SK-N-MC (cell line): ENCODE results near the gene CCDC50.
A peak's percentile ranks its signal among the peaks of the same experiment; 100 is the strongest.

Experiments
- DNase-seq: peaks from one replicate; pipeline ENCODE4 v3.0.0-alpha.2; 2011; ENCODE audit warnings: low read depth, low spot score
- H3K27ac ChIP-seq: fragments of 200-600 bp; sonication (generic); 2 replicates; pipeline ENCODE4 v1.5.1; 2016; ENCODE audit warnings: mixed run types
- H3K36me3 ChIP-seq: fragments of 200-600 bp; sonication (generic); 2 replicates; pipeline ENCODE4 v1.6.1; 2017; ENCODE audit warnings: antibody characterized with exemption, low read length, mixed read lengths; ENCODE audit not compliant: insufficient read depth
- H3K4me3 ChIP-seq: fragments of 200-600 bp; sonication (generic); 2 replicates; pipeline ENCODE4 v1.5.1; 2016
- H3K9ac ChIP-seq: fragments of 200-600 bp; sonication (generic); 2 replicates; pipeline ENCODE4 v1.8.0; 2017; ENCODE audit warnings: mixed run types, mixed read lengths; ENCODE audit not compliant: insufficient read length
- H3K9me3 ChIP-seq: fragments of 200-600 bp; sonication (generic); 2 replicates; pipeline ENCODE4 v1.6.1; 2017; ENCODE audit warnings: low read depth, mild to moderate bottlenecking, antibody characterized with exemption, low read length, moderate library complexity, mixed read lengths
- EZH2 ChIP-seq: fragments of 200-600 bp; sonication (generic); IDR thresholded peaks from one replicate; pipeline ENCODE4 v1.6.1; 2017; ENCODE audit warnings: antibody characterized with exemption
- FOXP2 ChIP-seq: optimal IDR thresholded peaks from 2 replicates; pipeline ENCODE3; 2011; ENCODE audit warnings: mild to moderate bottlenecking, moderate library complexity; ENCODE audit not compliant: insufficient read depth; ENCODE audit errors: extremely low read length, control extremely low read depth
- POLR2AphosphoS5 ChIP-seq: IDR thresholded peaks from 2 replicates; pipeline ENCODE4 v1.6.1; 2012; ENCODE audit warnings: mild to moderate bottlenecking, low read depth, low read length, borderline replicate concordance

CCDC50 gene

DNA sequence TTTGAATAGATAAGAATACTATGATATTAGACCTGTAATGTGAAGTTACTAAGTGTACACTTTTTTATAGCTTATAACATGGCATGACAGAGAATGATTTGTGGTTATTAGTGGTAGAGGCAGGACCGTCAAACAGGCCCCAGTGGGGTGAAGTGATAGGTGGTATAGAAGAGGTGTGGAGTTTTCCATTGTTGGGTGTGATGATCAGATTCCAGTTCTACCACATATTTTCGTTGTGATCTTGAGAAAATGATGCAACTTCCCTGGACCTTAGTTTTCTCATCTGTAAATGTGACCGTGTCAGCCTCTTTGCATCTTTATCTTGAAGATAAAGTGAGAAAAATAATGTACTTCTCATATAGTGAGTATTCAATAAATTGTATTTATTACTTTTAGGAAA is 31.4 kb downstream of the CCDC50 start:
- TF ChIP-seq EZH2 (no peak), FOXP2 (no peak), POLR2AphosphoS5 (no peak)
- no peak overlapping the region for H3K9ac ChIP-seq
- no peak overlapping the region for H3K4me3 ChIP-seq
- peaks cover 47% of the 10 kb centered on the region for H3K36me3 ChIP-seq
- no peaks in the 10 kb centered on the region for H3K9me3 ChIP-seq
- DNase-seq: no peak
- H3K27ac ChIP-seq: no peak overlapping the region

GRCh38 chr3:191361456-191361855 is 32.3 kb downstream of the CCDC50 start:
- H3K36me3 ChIP-seq: peaks cover 51% of the 10 kb centered on the region
- no peak overlapping the region for H3K4me3 ChIP-seq
- no peaks in the 10 kb centered on the region for H3K9me3 ChIP-seq
- H3K27ac ChIP-seq: no peak overlapping the region
- H3K9ac ChIP-seq: no peak overlapping the region
- TF ChIP-seq POLR2AphosphoS5 (no peak), FOXP2 (no peak), EZH2 (no peak)
- DNase-seq: no peak

- TF ChIP-seq POLR2AphosphoS5: no peak
- TF ChIP-seq EZH2: no peak
- H3K9me3 ChIP-seq: no peaks in the 10 kb centered on the region
- DNase-seq: no peak
- H3K4me3 ChIP-seq: no peak overlapping the region
- peaks cover 51% of the 10 kb centered on the region for H3K36me3 ChIP-seq
- no peak overlapping the region for H3K27ac ChIP-seq
- H3K9ac ChIP-seq: no peak overlapping the region
Observed at GRCh38 chr3:191362037-191362436, 32.8 kb downstream of the CCDC50 start.

DNA sequence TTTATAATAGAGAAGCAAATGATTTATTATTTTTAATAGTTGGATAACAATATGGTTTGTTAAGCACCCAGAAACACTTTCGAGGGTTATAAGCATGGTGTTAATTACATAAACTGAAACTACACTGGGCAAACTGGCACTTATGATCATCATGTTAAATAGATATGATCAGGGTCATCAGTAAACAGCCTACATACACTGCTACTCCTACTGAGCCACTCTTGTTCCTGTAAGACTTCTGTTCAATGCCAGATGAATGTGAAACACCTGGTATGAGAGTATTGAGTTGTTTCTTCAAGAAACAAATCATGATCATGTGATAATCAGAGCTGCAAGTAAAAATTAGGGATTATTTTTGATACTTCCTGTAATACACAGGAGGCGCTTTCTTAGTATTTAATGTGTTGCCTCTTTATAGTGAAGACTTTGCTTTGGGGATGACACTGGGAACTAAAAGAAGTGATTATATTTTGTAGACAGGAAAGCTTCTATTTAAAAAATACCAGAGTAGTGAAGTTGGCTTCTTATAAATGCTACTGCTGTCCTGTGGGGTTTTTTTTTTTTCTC is 33.4 kb downstream of the CCDC50 start:
- no peak for DNase-seq
- Histone ChIP-seq H3K36me3 (peaks cover 56% of the 10 kb centered on the region), H3K9me3 (no peaks in the 10 kb centered on the region), H3K27ac (no peak overlapping the region), H3K9ac (no peak overlapping the region), H3K4me3 (no peak overlapping the region)
- TF ChIP-seq POLR2AphosphoS5 (no peak), EZH2 (no peak), FOXP2 (no peak)

DNA sequence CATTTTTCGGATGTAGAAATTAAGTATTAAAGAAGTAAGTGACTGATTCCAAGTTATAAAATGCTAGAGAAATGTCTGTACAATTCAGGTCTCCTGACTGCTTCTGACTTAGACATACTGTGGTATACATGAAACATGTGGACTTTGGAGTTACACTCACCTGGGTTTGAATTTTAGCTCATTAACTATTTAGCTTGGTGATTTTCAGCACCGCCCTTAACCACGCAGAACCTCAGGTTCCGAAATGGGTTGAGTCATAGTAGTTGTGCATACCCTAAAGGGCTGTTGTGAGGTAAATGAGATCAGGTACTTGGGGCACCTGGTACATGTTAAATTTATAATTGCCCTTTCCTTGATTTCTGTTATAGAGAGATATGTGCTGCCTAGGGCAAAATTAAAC is 34.0 kb downstream of the CCDC50 start:
- TF ChIP-seq POLR2AphosphoS5 (no peak), FOXP2 (no peak), EZH2 (no peak)
- Histone ChIP-seq H3K36me3 (peaks cover 52% of the 10 kb centered on the region), H3K27ac (no peak overlapping the region), H3K9me3 (no peaks in the 10 kb centered on the region), H3K9ac (no peak overlapping the region), H3K4me3 (no peak overlapping the region)
- no peak for DNase-seq

DNA sequence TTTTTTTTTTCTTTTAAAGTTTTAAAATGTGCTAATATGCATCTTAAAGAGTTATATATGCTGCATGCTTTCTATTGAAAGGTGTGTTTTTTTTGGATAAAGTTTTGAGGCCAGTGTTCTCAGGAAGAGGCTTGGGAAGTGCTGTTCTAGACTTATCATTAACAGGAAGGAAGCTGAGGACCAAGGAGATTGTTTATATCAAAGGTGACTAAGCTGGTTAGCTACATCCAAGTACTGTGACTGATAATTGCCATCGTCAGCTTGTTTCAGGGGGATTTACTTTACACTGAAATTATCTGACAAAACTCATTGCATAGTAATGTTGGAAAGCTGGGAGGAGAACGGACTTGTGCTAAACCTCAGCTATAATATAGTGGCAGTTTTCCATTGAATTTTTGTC is 37.5 kb downstream of the CCDC50 start:
- no peak for DNase-seq
- TF ChIP-seq EZH2: no peak
- TF ChIP-seq FOXP2: no peak
- no peak for TF ChIP-seq POLR2AphosphoS5
- H3K36me3 ChIP-seq: peaks cover 47% of the 10 kb centered on the region

DNA sequence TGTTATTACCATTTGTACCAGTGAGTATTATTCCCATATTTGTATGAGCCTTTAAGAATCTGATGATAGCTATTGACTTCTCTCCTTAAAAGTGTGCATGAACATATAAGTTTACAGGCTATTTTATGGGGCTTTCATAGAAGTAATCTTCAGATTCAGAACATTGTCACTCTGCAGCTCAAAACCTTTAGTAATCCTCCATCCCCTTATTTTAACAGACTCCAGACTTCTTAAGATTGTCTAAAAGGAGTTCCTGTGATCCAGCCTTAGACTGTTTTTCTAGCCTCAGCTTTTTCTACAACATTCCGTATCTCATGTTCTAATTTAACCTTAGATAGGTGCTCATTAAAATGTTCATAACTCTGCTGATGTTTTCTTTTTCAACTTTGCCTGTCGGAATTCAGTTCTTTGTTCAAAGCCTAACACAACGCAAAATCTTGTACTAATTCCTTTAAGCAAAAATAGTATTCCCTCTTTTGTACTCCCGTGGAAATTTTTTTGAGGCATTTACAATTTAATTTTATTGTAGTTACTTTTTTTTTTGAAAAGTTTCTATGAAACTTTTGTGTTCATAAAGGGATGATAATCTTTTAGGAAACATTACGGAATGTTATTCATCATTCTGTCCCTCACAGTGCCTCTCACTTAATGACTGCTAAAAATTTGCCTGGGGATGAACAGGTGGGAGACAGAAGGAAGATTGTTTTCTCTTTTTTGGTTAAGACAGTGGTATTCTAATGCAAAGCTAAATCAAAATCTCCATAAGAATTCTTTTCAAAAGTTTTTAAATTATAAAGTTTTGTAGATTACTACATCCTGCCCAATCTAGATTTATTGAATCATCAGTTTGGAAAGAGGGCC is 39.8 kb downstream of the CCDC50 start:
- no peaks in the 10 kb centered on the region for H3K9me3 ChIP-seq
- no peak for DNase-seq
- H3K27ac ChIP-seq: peak overlapping the region; percentile 2; the same call in 1 of the 2 replicates
- no peak overlapping the region for H3K4me3 ChIP-seq
- peaks cover 27% of the 10 kb centered on the region for H3K36me3 ChIP-seq
- no peak for TF ChIP-seq EZH2
- TF ChIP-seq POLR2AphosphoS5: no peak
- TF ChIP-seq FOXP2: no peak
- H3K9ac ChIP-seq: no peak overlapping the region

More for the DNA sequence above, 37.5 kb downstream of the CCDC50 start:
- Histone ChIP-seq H3K9ac (no peak overlapping the region), H3K27ac (no peak overlapping the region), H3K9me3 (no peaks in the 10 kb centered on the region), H3K4me3 (no peak overlapping the region)

GRCh38 chr3:191369616-191370010 is 40.4 kb downstream of the CCDC50 start:
- H3K36me3 ChIP-seq: peaks cover 28% of the 10 kb centered on the region
- TF ChIP-seq POLR2AphosphoS5 (no peak), FOXP2 (no peak)
- H3K4me3 ChIP-seq: no peak overlapping the region
- H3K9ac ChIP-seq: no peak overlapping the region
- no peak for DNase-seq
- H3K27ac ChIP-seq: no peak overlapping the region
- no peaks in the 10 kb centered on the region for H3K9me3 ChIP-seq
